Measurements from ENCODE around the gene SMYD3.

SMYD3 gene

DNA sequence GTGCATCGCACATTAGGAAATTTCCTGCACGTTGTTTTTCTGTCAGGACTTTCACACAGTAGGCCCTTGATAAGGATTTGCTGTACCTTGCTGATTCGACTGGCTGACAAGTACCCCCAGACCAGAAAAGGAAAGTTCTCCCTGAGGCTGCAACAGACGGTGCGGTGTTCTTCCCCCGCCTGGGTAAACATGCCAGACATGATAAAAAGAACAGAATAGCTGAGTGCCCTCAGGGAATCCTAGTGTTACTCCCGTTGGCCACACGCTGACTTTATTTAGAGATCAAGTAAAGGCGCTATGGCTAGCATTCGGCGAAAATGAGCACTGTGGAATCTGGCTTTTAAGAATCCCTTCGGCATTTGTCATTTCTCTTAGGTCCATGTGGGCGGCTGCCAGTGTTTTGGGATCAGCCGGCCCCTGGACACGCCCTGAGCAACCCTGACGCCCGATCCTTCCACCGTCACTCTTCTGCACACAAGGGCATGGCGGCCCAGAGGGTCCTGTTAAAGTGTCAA lies 744.6 kb downstream of the SMYD3 start:
- TF ChIP-seq, protein P1, sequence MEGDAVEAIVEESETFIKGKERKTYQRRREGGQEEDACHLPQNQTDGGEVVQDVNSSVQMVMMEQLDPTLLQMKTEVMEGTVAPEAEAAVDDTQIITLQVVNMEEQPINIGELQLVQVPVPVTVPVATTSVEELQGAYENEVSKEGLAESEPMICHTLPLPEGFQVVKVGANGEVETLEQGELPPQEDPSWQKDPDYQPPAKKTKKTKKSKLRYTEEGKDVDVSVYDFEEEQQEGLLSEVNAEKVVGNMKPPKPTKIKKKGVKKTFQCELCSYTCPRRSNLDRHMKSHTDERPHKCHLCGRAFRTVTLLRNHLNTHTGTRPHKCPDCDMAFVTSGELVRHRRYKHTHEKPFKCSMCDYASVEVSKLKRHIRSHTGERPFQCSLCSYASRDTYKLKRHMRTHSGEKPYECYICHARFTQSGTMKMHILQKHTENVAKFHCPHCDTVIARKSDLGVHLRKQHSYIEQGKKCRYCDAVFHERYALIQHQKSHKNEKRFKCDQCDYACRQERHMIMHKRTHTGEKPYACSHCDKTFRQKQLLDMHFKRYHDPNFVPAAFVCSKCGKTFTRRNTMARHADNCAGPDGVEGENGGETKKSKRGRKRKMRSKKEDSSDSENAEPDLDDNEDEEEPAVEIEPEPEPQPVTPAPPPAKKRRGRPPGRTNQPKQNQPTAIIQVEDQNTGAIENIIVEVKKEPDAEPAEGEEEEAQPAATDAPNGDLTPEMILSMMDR (IDR thresholded peaks at IDR 0.05; ENCODE audit: insufficient read depth, low read length, poor library complexity, severe bottlenecking) = no peak
- H3K27me3 ChIP-seq (replicated peaks; ENCODE audit: control insufficient read depth, insufficient read depth, low read length) = no peaks in the 10 kb centered on the region
- DNase-seq (ENCODE audit: extremely low read depth, insufficient read length) = no peak
- no peak overlapping the region for H3K4me3 ChIP-seq (replicated peaks; ENCODE audit: low read depth, low read length)
- no peaks in the 10 kb centered on the region for H3K36me3 ChIP-seq (ENCODE audit: control insufficient read depth, insufficient read depth, low read length)

DNA sequence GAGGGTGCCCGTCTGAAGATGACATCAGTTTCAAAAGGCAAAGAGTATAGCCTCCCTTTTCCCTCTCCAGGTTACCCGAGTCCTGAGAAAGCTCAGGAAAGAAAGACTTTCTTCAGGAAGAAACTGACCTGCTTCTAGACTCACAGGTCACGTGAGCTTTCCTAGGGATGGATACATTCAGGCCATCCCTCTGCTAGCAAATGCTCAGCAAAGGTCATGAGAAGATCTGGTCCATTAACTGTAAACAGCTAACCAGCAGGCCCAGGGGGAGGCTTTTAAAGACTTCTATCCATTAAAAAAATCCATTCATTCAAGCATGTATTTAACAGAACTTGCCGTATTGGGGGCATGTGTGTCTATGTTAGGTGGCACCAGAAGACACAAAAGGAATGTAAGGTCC lies 746.8 kb downstream of the SMYD3 start:
- Histone ChIP-seq H3K4me3 (replicated peaks; ENCODE audit: low read depth, low read length) (no peak overlapping the region), H3K36me3 (ENCODE audit: control insufficient read depth, insufficient read depth, low read length) (no peaks in the 10 kb centered on the region), H3K27me3 (replicated peaks; ENCODE audit: control insufficient read depth, insufficient read depth, low read length) (no peaks in the 10 kb centered on the region)
- TF ChIP-seq, protein P1 (IDR thresholded peaks at IDR 0.05; ENCODE audit: insufficient read depth, low read length, poor library complexity, severe bottlenecking) = no peak
- no peak for DNase-seq (ENCODE audit: extremely low read depth, insufficient read length)

- Histone ChIP-seq H3K36me3 (ENCODE audit: control insufficient read depth, insufficient read depth, low read length) (no peaks in the 10 kb centered on the region), H3K4me3 (replicated peaks; ENCODE audit: low read depth, low read length) (no peak overlapping the region), H3K27me3 (replicated peaks; ENCODE audit: control insufficient read depth, insufficient read depth, low read length) (no peaks in the 10 kb centered on the region)
- TF ChIP-seq, protein P1 (IDR thresholded peaks at IDR 0.05; ENCODE audit: insufficient read depth, low read length, poor library complexity, severe bottlenecking) = no peak
- DNase-seq (ENCODE audit: extremely low read depth, insufficient read length) = no peak
These were observed 752.6 kb downstream of the SMYD3 start for GRCh38 chr1:245754463-245754961.

DNA sequence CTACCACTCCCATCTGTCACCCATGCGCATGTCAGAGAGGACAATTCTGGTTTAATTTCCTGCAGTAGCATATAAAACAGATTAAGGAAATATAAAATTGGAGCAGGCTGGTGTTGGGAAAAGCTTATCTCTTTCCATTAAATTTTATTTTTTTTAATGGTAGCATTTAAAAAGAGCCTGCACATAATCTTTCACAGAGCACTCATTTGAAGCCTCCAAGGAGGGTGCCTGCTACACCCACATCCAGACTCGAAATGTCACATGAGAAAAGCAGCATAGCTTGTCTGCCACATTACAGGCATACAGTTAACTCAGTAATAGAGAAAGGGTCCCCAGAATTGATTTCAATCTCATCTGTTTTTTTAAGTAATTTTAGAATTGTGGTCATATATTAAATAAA lies 753.3 kb downstream of the SMYD3 start:
- DNase-seq (ENCODE audit: extremely low read depth, insufficient read length) = no peak
- no peaks in the 10 kb centered on the region for H3K27me3 ChIP-seq (replicated peaks; ENCODE audit: control insufficient read depth, insufficient read depth, low read length)
- TF ChIP-seq, protein P1 (IDR thresholded peaks at IDR 0.05; ENCODE audit: insufficient read depth, low read length, poor library complexity, severe bottlenecking) = no peak
- no peaks in the 10 kb centered on the region for H3K36me3 ChIP-seq (ENCODE audit: control insufficient read depth, insufficient read depth, low read length)
- H3K4me3 ChIP-seq (replicated peaks; ENCODE audit: low read depth, low read length) = no peak overlapping the region

- TF ChIP-seq, protein P1 (IDR thresholded peaks at IDR 0.05; ENCODE audit: insufficient read depth, low read length, poor library complexity, severe bottlenecking) = no peak
- H3K4me3 ChIP-seq (replicated peaks; ENCODE audit: low read depth, low read length) = no peak overlapping the region
- H3K27me3 ChIP-seq (replicated peaks; ENCODE audit: control insufficient read depth, insufficient read depth, low read length) = no peaks in the 10 kb centered on the region
- DNase-seq (ENCODE audit: extremely low read depth, insufficient read length) = no peak
- H3K36me3 ChIP-seq (ENCODE audit: control insufficient read depth, insufficient read depth, low read length) = no peaks in the 10 kb centered on the region
These were observed 754.5 kb downstream of the SMYD3 start for GRCh38 chr1:245752561-245752960.

Measured in GM06990 (cell line).